GM19043 (cell line): ENCODE data around the gene LMTK2.
A peak's percentile ranks its signal among the peaks of the same experiment; 100 is the strongest.

Experiments used
- ATAC-seq: cut with Tn5 transposase; IDR thresholded peaks from one replicate; pipeline ENCODE4 v1.9.1; 2021; ENCODE audit warnings: low read depth; ENCODE audit not compliant: unreplicated experiment

Gene LMTK2

DNA sequence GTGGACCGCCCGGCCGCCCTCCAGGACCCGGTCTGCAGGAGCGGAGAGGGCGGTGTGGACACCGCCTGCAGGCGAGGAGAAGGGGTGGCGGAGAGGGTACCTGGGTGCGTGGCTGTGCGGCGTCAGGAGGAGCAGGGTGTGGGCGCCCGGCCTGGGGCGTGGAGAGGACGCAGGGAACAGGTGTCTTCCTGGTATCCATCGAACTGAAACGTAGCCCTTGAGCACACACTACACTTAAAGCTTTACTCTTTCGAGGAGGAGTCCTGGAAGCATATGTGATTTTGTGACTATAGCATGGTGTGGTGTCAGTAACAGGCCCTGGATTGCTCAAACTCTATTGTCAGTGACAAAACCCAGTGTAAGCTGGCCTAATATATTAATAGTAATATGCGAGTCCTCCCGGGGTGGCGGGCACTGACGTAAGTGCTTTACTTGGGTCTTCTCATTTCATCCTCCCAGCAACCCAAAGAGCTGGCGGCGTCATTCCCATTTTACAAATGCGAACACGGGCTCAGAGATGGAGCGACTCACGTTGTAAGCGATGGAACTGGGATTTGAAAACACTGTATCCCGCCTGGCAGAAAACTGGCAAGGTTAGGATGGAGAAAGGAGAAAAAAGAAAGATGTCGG, 145.9 kb downstream of the LMTK2 start:
- ATAC-seq, result peak; percentile 24

DNA sequence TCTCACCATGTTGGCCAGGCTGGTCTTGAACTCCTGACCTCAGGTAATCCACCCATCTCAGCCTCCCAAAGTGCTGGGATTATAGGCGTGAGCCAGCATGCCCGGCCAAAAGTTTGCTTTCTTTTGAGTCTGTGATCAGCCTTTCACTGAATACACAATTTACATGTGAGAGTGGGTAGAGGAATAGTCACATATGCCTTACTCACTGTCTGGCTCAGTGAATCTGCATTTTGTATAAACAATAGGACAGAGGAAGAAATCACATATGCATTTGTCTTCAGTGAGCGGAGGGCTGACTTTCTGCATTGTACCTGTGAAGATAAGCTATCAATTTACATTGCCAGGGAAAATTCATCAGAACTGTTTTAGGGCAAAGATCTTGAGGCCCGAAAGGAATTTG, 147.9 kb downstream of the LMTK2 start:
- ATAC-seq, result no peak

GRCh38 chr7:98254951-98255610, 148.4 kb downstream of the LMTK2 start:
- ATAC-seq, result no peak

DNA sequence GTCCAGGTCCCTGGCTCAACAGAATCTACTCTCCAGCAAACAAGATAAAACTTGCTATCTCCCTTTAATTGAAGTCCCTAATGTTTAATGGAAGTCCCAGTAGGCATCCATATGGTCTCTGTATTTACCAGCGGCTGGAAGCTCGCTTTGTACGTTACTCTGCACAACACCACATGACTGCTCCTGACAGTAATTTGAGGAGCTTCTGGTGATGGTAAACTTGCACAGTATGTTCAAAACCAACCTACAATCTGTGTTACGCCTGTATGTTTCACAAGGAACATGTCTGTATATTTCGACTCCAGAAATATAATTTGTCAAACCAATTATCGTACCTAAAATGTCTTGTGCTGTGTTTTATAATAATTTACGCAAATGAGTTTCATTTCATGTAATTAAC, 149.8 kb downstream of the LMTK2 start:
- ATAC-seq, result no peak

DNA sequence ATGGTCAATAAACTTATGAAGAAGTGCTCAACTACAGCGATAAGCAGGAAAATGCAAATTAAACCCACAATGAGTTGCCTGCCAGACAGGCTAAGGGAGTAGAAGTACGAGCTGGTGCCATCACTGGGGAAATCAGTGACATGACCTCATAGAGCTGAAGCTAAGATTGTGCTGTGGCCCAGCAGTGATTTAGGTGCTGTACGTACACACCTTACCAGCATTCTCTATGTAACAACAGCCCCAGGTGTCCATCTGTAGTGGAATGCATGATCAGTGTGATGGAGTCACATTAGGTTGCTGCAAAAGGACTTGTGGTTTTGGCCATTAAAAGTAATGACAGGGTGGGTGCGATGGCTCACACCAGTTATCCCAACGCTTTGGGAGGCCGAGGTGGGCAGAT, 151.0 kb downstream of the LMTK2 start:
- ATAC-seq, result no peak
